Vagina (tissue), 2 donors: ENCODE data around the gene CHMP5.

Experiments
- CTCF ChIP-seq, 3 experiments: fragments of 450-650 bp in 2 of 3; fragments of 200-600 bp in 1 of 3; sonication (generic) in 1 of 3; IDR thresholded peaks; one replicate each; pipeline ENCODE4 v1.5.1; 2017 to 2019; ENCODE audit warnings: antibody characterized with exemption in 3 of 3, mild to moderate bottlenecking in 2 of 3, moderate library complexity in 2 of 3
- POLR2AphosphoS5 ChIP-seq, 2 donors: sonication (generic); formaldehyde crosslinking; IDR thresholded peaks; one replicate each; pipeline ENCODE4 v1.9.0; 2017; ENCODE audit warnings: antibody characterized with exemption in 2 of 2, mild to moderate bottlenecking in 2 of 2, low read depth in 1 of 2; ENCODE audit not compliant: insufficient read depth in 1 of 2

- TF ChIP-seq CTCF (IDR thresholded peaks at IDR 0.05) (no peak), POLR2AphosphoS5 (IDR thresholded peaks at IDR 0.05; ENCODE audit: insufficient read depth in 1 of 2, low read depth in 1 of 2) (no peak)
These were observed 53.9 kb downstream of the CHMP5 start for GRCh38 chr9:33318781-33319180.
